Raji (cell line): ENCODE measurements around the gene FBP1.

ENCODE experiments used
- POLR2A ChIP-seq: IDR thresholded peaks from 2 replicates; pipeline ENCODE4 v1.6.1; 2011; ENCODE audit warnings: low read depth, low read length, control low read depth; ENCODE audit not compliant: insufficient read depth

Gene FBP1

GRCh38 chr9:94610181-94610606 is 29.1 kb downstream of the FBP1 start:
- TF ChIP-seq POLR2A, result no peak

GRCh38 chr9:94607423-94607691 is 32.0 kb downstream of the FBP1 start:
- TF ChIP-seq POLR2A, result no peak

- TF ChIP-seq POLR2A, result no peak
Observed at GRCh38 chr9:94606646-94607422, 32.5 kb downstream of the FBP1 start.

GRCh38 chr9:94603259-94604160 is 35.8 kb downstream of the FBP1 start:
- TF ChIP-seq POLR2A, result no peak

GRCh38 chr9:94602666-94603065 is 36.7 kb downstream of the FBP1 start:
- no peak for TF ChIP-seq POLR2A

- no peak for TF ChIP-seq POLR2A
Observed at GRCh38 chr9:94600715-94601114, 38.6 kb downstream of the FBP1 start.

GRCh38 chr9:94600258-94600657 is 39.1 kb downstream of the FBP1 start:
- TF ChIP-seq POLR2A, result no peak

GRCh38 chr9:94599102-94599501 is 40.2 kb downstream of the FBP1 start:
- no peak for TF ChIP-seq POLR2A

- no peak for TF ChIP-seq POLR2A
Observed at GRCh38 chr9:94593459-94594345, 45.6 kb downstream of the FBP1 start, which contains the start of gene FBP2. Gene FBP2, minus strand, starts transcription at chr9:94593824. Its CDS starts 98 bp downstream, at chr9:94593726.

GRCh38 chr9:94591876-94592275 is 47.4 kb downstream of the FBP1 start:
- no peak for TF ChIP-seq POLR2A

GRCh38 chr9:94588681-94589080 is 50.6 kb downstream of the FBP1 start:
- no peak for TF ChIP-seq POLR2A

GRCh38 chr9:94586814-94587213 is 52.5 kb downstream of the FBP1 start:
- no peak for TF ChIP-seq POLR2A

- TF ChIP-seq POLR2A, result no peak
Observed at GRCh38 chr9:94586316-94586715, 53.0 kb downstream of the FBP1 start.

- TF ChIP-seq POLR2A, result no peak
Observed at GRCh38 chr9:94584555-94584954, 54.8 kb downstream of the FBP1 start.

- no peak for TF ChIP-seq POLR2A
Observed at GRCh38 chr9:94581728-94582127, 57.6 kb downstream of the FBP1 start.
